OCI-LY7 (cell line): ENCODE measurements around the gene SCGB1C2.
"Not testable (repeated sequence)": the region's sequence is repeated elsewhere in the genome, so short reads cannot be mapped to it uniquely, and the experiment has no call there.

Source experiments
- CTCF ChIP-seq: fragments of 200-600 bp; sonication (generic); conservative IDR thresholded peaks from 2 replicates; pipeline ENCODE4 v1.5.1; 2014; ENCODE audit warnings: mild to moderate bottlenecking, antibody characterized with exemption, low read length, moderate library complexity, mixed read lengths
- EZH2phosphoT487 ChIP-seq: fragments of 200-600 bp; sonication (generic); IDR thresholded peaks from 2 replicates; pipeline ENCODE4 v1.6.1; 2018; ENCODE audit warnings: low read depth, borderline replicate concordance, mild to moderate bottlenecking, mixed run types, antibody characterized with exemption, low read length, moderate library complexity, mixed read lengths

- TF ChIP-seq CTCF, result peak; percentile 47
- not testable (repeated sequence) for TF ChIP-seq EZH2phosphoT487
These were observed 838 bp upstream of the SCGB1C2 start for GRCh38 chr17:136531-136930.
